Upper lobe of left lung (tissue), 4 donors: ENCODE data around the gene TAAR5.

ENCODE experiments used
- POLR2A ChIP-seq, 4 donors: fragments of 450-650 bp; IDR thresholded peaks; one replicate each; pipeline ENCODE4 v1.5.1; 2016 to 2017; ENCODE audit warnings: antibody characterized with exemption in 4 of 4, mild to moderate bottlenecking in 2 of 4
- TF ChIP-seq, protein P1 (sequence below), 6 experiments: fragments of 450-650 bp in 4 of 6; fragments of 200-600 bp in 2 of 6; sonication (generic) in 2 of 6; IDR thresholded peaks; one replicate each; pipeline ENCODE4 v1.5.1; 2016 to 2019; ENCODE audit warnings: antibody characterized with exemption in 6 of 6

DNA sequence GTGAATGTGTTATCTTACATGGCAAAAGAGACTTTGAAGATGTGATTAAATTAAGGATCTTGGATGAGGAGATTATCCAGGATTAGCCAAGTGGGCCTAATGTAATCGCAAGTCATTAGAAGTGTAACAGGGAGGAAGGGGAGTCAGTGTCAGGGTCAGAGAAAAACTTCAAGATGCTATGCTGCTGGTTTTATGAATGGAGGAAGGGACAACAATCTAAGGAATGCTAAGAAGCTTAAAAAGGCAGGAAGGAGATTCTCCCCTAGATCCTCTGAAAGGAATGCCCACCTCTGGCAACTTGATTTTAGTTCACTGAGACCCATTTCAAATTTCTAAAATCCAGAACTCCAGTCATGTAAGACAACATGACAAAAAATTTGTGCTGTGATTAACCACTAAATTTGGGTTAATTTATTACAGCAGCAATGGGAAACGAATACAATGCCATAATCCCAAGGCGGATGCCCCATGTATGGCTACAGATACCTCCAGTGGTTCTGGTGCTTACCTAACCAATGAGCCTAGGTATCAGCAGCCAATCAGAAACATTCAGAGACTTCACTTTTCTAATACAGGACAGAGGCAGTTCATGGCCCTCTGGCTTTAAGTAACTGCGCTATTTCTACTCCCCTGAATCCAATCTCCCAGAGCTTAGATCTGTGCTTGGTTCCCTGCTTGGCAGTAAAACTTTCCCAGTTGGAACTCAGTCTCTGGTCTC is 40.6 kb downstream of the TAAR5 start:
- TF ChIP-seq, protein P1, sequence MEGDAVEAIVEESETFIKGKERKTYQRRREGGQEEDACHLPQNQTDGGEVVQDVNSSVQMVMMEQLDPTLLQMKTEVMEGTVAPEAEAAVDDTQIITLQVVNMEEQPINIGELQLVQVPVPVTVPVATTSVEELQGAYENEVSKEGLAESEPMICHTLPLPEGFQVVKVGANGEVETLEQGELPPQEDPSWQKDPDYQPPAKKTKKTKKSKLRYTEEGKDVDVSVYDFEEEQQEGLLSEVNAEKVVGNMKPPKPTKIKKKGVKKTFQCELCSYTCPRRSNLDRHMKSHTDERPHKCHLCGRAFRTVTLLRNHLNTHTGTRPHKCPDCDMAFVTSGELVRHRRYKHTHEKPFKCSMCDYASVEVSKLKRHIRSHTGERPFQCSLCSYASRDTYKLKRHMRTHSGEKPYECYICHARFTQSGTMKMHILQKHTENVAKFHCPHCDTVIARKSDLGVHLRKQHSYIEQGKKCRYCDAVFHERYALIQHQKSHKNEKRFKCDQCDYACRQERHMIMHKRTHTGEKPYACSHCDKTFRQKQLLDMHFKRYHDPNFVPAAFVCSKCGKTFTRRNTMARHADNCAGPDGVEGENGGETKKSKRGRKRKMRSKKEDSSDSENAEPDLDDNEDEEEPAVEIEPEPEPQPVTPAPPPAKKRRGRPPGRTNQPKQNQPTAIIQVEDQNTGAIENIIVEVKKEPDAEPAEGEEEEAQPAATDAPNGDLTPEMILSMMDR (IDR thresholded peaks at IDR 0.05): no peak
- TF ChIP-seq POLR2A (IDR thresholded peaks at IDR 0.05): no peak
